Calu3 (cell line): ENCODE measurements around the gene TMED7. TPM values are rescaled to one million over a fixed set of nuclear protein-coding genes. Genes with fewer than 3 reads are reported as not detected.

Experiments
- BruUV-seq: library from RNA; stranded (reverse); fragments of 400-500 nt; replicated peaks from 2 replicates; lab custom pipeline; 2021; lab: Mats Ljungman, UMichigan
- CTCF ChIA-PET: fragments of 300-600 bp; sonication (Branson Sonifier 250); formaldehyde crosslinking; loops from one replicate; lab custom pipeline; 2022; ENCODE audit warnings: antibody characterized with exemption; lab: Charles Lee
- DNase-seq: peaks from one replicate; pipeline ENCODE4 v3.0.0; 2022
- H3K27ac Mint-ChIP-seq: one replicate; pipeline ENCODE4 v1.8.0; 2022; ENCODE audit warnings: mixed read lengths; ENCODE audit not compliant: unreplicated experiment
- H3K27me3 Mint-ChIP-seq: one replicate; pipeline ENCODE4 v1.8.0; 2022; ENCODE audit warnings: mixed read lengths; ENCODE audit not compliant: unreplicated experiment
- H3K36me3 Mint-ChIP-seq: one replicate; pipeline ENCODE4 v1.8.0; 2022; ENCODE audit warnings: mild to moderate bottlenecking, moderate library complexity, mixed read lengths; ENCODE audit not compliant: insufficient read depth, unreplicated experiment
- H3K4me1 Mint-ChIP-seq: one replicate; pipeline ENCODE4 v1.8.0; 2022; ENCODE audit warnings: mild to moderate bottlenecking, low read depth, mixed read lengths; ENCODE audit not compliant: unreplicated experiment
- H3K4me3 Mint-ChIP-seq: one replicate; pipeline ENCODE4 v1.8.0; 2022; ENCODE audit warnings: mild to moderate bottlenecking, low read depth, moderate library complexity, mixed read lengths; ENCODE audit not compliant: unreplicated experiment
- H3K9me3 Mint-ChIP-seq: one replicate; pipeline ENCODE4 v1.8.0; 2022; ENCODE audit warnings: low read depth, mixed read lengths; ENCODE audit not compliant: unreplicated experiment
- intact Hi-C: fragments of 100-400 bp; cut with micrococcal nuclease; formaldehyde crosslinking; loops from one replicate; pipeline ENCODE4 v1.10.0; 2022; ENCODE audit not compliant: unreplicated experiment
- total RNA-seq: library from RNA; stranded (reverse); gene quantifications from 2 replicates; pipeline ENCODE4 v1.2.3, GENCODE V29; 2022
- TF ChIP-seq, protein P1 (sequence below): fragments of 200-600 bp; IDR thresholded peaks from one replicate; pipeline ENCODE4 v1.8.0; 2022; ENCODE audit warnings: antibody characterized with exemption; ENCODE audit not compliant: unreplicated experiment

TMED7 gene
- total RNA-seq, 1 experiment from 2014 or later: 137 TPM

DNA sequence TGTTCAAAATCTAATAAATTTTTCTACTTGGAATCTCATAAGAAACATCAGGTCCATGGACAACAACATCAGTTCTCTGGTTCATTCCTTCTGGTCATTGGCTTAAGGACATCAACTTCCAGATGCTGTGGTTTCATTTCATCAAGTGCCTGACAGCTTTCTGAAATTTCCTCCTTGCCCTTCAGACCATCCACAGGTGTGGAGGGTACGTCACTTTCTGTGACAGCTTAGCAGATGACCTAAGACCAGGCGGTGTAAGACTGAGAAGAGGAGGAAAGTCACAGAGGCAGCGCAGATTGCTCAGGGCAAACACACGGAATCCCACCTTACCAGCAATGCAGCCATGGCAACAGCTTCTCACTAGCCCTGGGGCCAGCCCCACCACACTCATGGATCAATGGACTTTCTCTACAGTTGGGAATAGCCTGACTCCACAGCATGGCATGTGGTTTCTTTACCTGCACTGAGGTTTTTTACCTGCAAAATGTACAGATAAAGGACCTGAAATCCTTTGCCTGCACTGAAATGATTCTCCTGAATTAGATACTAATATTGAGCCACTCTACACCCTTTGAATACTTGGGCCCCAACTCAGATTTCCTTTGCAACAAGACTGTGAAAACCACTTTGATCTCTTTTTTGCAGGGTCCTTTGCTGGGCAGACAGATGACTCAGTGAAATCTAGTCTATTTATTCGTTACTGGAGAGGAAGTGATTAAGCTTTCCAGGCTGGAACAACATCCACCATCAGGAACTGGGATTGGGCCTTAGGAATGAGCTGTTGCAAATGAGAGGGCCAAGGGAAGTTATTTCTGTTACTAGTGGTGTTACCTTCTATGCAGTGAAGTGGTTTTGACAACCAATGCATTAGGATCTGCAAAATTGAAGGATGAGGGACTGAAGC lies 50.4 kb downstream of the TMED7 start:
- no peak overlapping the region for H3K27ac Mint-ChIP-seq
- BruUV-seq: no TSS peak

DNA sequence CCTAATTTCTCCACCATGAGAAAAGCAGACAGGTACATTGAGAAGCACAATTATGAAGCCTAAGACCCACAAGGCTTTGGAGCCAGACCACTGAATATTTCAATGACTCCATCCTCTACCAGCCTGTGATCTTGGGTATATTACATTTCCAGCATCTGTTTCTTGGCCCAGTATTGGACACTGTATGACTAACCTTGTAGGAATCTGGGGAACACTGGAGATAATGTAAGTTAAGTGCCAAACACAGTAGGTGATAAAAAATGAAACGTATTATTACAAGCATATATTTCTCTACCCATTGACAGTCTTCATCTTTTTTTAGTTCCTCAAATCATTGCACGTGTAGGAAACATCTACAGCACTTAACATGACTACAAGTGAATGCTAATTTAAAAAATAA lies 52.7 kb downstream of the TMED7 start:
- CTCF ChIA-PET: interaction anchor here (1.3 kb wide), 1 partner anchor 194 kb away, joined by 3 read pairs; no protein-coding TSS in a partner anchor
- intact Hi-C loops: loop anchor here (5.0 kb wide), 1 partner anchor 36 kb away; no protein-coding TSS in a partner anchor
- peaks cover 4% of the 10 kb centered on the region for H3K9me3 Mint-ChIP-seq

More for the DNA sequence above, 50.4 kb downstream of the TMED7 start:
- H3K27me3 Mint-ChIP-seq: no peaks in the 10 kb centered on the region
- CTCF ChIA-PET: interaction anchor here (0.8 to 2.3 kb wide), 23 partner anchors 9 to 280 kb away, joined by 3 to 51 read pairs (median 4); partner anchors contain the start of genes CCDC112 and FEM1C
- no peak for DNase-seq
- peaks cover 30% of the 10 kb centered on the region for H3K4me1 Mint-ChIP-seq
- intact Hi-C loops: no loop called here
- H3K36me3 Mint-ChIP-seq: no peaks in the 10 kb centered on the region
- H3K9me3 Mint-ChIP-seq: peaks cover 4% of the 10 kb centered on the region
- no peak overlapping the region for H3K4me3 Mint-ChIP-seq
- TF ChIP-seq, protein P1, sequence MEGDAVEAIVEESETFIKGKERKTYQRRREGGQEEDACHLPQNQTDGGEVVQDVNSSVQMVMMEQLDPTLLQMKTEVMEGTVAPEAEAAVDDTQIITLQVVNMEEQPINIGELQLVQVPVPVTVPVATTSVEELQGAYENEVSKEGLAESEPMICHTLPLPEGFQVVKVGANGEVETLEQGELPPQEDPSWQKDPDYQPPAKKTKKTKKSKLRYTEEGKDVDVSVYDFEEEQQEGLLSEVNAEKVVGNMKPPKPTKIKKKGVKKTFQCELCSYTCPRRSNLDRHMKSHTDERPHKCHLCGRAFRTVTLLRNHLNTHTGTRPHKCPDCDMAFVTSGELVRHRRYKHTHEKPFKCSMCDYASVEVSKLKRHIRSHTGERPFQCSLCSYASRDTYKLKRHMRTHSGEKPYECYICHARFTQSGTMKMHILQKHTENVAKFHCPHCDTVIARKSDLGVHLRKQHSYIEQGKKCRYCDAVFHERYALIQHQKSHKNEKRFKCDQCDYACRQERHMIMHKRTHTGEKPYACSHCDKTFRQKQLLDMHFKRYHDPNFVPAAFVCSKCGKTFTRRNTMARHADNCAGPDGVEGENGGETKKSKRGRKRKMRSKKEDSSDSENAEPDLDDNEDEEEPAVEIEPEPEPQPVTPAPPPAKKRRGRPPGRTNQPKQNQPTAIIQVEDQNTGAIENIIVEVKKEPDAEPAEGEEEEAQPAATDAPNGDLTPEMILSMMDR: no peak

DNA sequence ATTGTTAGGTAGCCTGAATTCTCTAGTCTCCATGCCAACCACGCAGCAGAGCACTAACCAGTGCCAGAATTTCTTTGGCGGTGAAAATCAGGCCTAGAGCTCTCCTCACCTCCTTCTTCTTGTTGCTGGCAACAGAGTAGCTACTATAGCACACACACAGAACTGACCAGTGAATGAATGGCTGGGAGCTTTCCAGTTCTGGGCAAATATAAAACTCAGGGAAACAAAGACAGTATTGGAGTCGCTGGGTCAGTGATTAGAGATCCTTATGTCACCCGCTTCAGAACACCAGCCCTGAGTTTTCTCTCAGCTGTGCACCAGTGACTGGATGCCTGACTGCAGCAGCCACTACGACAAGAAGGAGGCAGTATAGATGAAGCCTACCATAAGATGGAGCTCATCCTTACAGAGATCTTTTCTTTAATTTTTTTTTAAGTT lies 54.4 kb downstream of the TMED7 start:
- BruUV-seq: no TSS peak
- Mint-ChIP-seq H3K4me3 (no peak overlapping the region), H3K4me1 (peaks cover 30% of the 10 kb centered on the region), H3K27me3 (no peaks in the 10 kb centered on the region), H3K27ac (no peak overlapping the region), H3K36me3 (no peaks in the 10 kb centered on the region), H3K9me3 (no peaks in the 10 kb centered on the region)
- no peak for DNase-seq
- CTCF ChIA-PET: interaction anchor here (1.4 kb wide), 1 partner anchor 28 kb away, joined by 5 read pairs; the partner anchor contains the start of gene FEM1C
- TF ChIP-seq, protein P1: no peak
- intact Hi-C loops: loop anchor here (5.0 kb wide), 1 partner anchor 34 kb away; no protein-coding TSS in a partner anchor

More for the DNA sequence above, 52.7 kb downstream of the TMED7 start:
- Mint-ChIP-seq H3K27me3 (no peaks in the 10 kb centered on the region), H3K4me1 (peaks cover 30% of the 10 kb centered on the region), H3K36me3 (no peaks in the 10 kb centered on the region), H3K4me3 (no peak overlapping the region), H3K27ac (no peak overlapping the region)
- no TSS peak for BruUV-seq
- TF ChIP-seq, protein P1: no peak
- no peak for DNase-seq

DNA sequence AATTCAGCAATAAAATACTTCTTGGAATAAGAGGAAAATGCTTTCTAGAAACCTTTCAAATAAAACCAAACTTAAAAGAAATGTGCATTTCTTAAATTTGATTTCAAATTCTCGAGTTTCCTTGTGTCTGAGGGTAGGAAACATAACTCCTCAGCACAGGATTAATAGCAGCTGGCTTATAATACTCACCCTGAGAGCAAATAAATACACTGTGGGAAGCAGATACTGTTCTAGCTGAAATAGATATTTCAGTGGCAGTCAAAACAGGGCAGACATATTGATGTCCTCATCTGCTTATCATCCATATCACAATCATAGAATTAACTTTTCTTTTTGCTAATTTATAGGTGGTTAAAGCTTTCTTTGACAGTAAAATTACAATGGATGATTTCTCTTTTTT lies 57.2 kb downstream of the TMED7 start:
- Mint-ChIP-seq H3K9me3 (no peaks in the 10 kb centered on the region), H3K4me3 (no peak overlapping the region), H3K27me3 (no peaks in the 10 kb centered on the region), H3K4me1 (peaks cover 28% of the 10 kb centered on the region), H3K27ac (no peak overlapping the region), H3K36me3 (no peaks in the 10 kb centered on the region)
- CTCF ChIA-PET: no interaction called here
- intact Hi-C loops: no loop called here
- DNase-seq: no peak
- TF ChIP-seq, protein P1: no peak
- BruUV-seq: no TSS peak
